IPS-20b (cell line): ENCODE data around the gene SNX24.

ENCODE experiments used
- H3K27ac ChIP-seq: one replicate; pipeline ENCODE4 v1.5.1; 2013; ENCODE audit warnings: low read length
- H3K27me3 ChIP-seq: 2 replicates; pipeline ENCODE4 v1.6.1; 2013; ENCODE audit warnings: mild to moderate bottlenecking, low read length, inconsistent platforms; ENCODE audit not compliant: insufficient read depth
- H3K36me3 ChIP-seq: 2 replicates; pipeline ENCODE4 v1.6.1; 2013; ENCODE audit warnings: low read depth, mild to moderate bottlenecking, inconsistent platforms, low read length, moderate library complexity; ENCODE audit not compliant: insufficient read depth
- H3K4me1 ChIP-seq: 2 replicates; pipeline ENCODE4 v1.6.1; 2013; ENCODE audit warnings: mild to moderate bottlenecking, control low read depth, inconsistent platforms, low read length, moderate library complexity; ENCODE audit not compliant: insufficient read depth
- H3K4me3 ChIP-seq: 2 replicates; pipeline ENCODE4 v1.5.1; 2013; ENCODE audit warnings: mild to moderate bottlenecking, low read length, inconsistent platforms
- H3K9ac ChIP-seq: 2 replicates; pipeline ENCODE4 v1.6.1; 2013; ENCODE audit warnings: low read depth, mild to moderate bottlenecking, inconsistent platforms, low read length, moderate library complexity
- H3K9me3 ChIP-seq: 2 replicates; pipeline ENCODE4 v1.6.1; 2013; ENCODE audit warnings: mild to moderate bottlenecking, low read depth, low read length, inconsistent platforms; ENCODE audit not compliant: insufficient read depth

Gene SNX24

GRCh38 chr5:122924719-122925395, 79.4 kb downstream of the SNX24 start:
- H3K9ac ChIP-seq = no peak overlapping the region
- no peak overlapping the region for H3K4me3 ChIP-seq
- no peak overlapping the region for H3K27ac ChIP-seq
- H3K9me3 ChIP-seq = no peaks in the 10 kb centered on the region
- H3K27me3 ChIP-seq = no peaks in the 10 kb centered on the region
- H3K36me3 ChIP-seq = no peaks in the 10 kb centered on the region
- peaks cover 25% of the 10 kb centered on the region for H3K4me1 ChIP-seq

- Histone ChIP-seq H3K36me3 (no peaks in the 10 kb centered on the region), H3K4me1 (peaks cover 20% of the 10 kb centered on the region; the same call in 1 of the 2 replicates), H3K4me3 (no peak overlapping the region), H3K9ac (no peak overlapping the region), H3K27ac (no peak overlapping the region), H3K27me3 (no peaks in the 10 kb centered on the region), H3K9me3 (no peaks in the 10 kb centered on the region)
Measured at GRCh38 chr5:122929001-122929400, 83.6 kb downstream of the SNX24 start.

GRCh38 chr5:122929980-122930379, 84.6 kb downstream of the SNX24 start:
- Histone ChIP-seq H3K36me3 (no peaks in the 10 kb centered on the region), H3K27ac (no peak overlapping the region), H3K4me3 (no peak overlapping the region), H3K27me3 (no peaks in the 10 kb centered on the region), H3K4me1 (peaks cover 17% of the 10 kb centered on the region; the same call in 1 of the 2 replicates), H3K9me3 (no peaks in the 10 kb centered on the region), H3K9ac (no peak overlapping the region)

- H3K27me3 ChIP-seq = no peaks in the 10 kb centered on the region
- H3K36me3 ChIP-seq = no peaks in the 10 kb centered on the region
- no peak overlapping the region for H3K4me3 ChIP-seq
- no peaks in the 10 kb centered on the region for H3K9me3 ChIP-seq
- no peak overlapping the region for H3K27ac ChIP-seq
- no peak overlapping the region for H3K9ac ChIP-seq
- peaks cover 18% of the 10 kb centered on the region for H3K4me1 ChIP-seq
Measured at GRCh38 chr5:122933956-122934355, 88.5 kb downstream of the SNX24 start.

- Histone ChIP-seq H3K4me1 (peaks cover 14% of the 10 kb centered on the region), H3K4me3 (no peak overlapping the region), H3K9me3 (no peaks in the 10 kb centered on the region), H3K27ac (no peak overlapping the region), H3K27me3 (no peaks in the 10 kb centered on the region), H3K9ac (no peak overlapping the region), H3K36me3 (no peaks in the 10 kb centered on the region)
Measured at GRCh38 chr5:122936088-122936487, 90.7 kb downstream of the SNX24 start.

DNA sequence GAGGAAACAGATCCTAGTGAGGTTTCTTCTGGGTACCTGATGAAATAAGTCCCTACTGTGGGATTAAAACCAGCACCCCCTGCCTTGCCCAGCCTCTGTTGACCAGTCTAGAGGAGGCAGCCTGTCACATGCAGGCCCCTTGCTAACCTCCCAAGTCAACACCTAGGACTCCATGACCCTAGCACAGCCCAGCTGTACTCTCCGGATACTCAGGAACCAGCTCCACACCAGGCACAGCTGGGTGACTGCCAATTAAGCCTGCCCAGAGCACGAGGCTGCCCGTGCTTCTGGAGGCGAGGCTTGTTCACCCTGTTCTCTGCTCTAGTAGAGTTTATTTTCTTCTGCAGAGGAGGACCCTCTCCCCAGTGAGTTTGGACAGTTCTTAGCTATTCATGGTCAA, 92.5 kb downstream of the SNX24 start:
- Histone ChIP-seq H3K9ac (no peak overlapping the region; the same call in 1 of the 2 replicates), H3K36me3 (no peaks in the 10 kb centered on the region), H3K9me3 (no peaks in the 10 kb centered on the region), H3K27ac (no peak overlapping the region), H3K4me1 (peaks cover 14% of the 10 kb centered on the region), H3K4me3 (no peak overlapping the region), H3K27me3 (no peaks in the 10 kb centered on the region)

GRCh38 chr5:122940890-122941289, 95.5 kb downstream of the SNX24 start:
- H3K27me3 ChIP-seq = no peaks in the 10 kb centered on the region
- peaks cover 8% of the 10 kb centered on the region for H3K4me1 ChIP-seq
- H3K27ac ChIP-seq = no peak overlapping the region
- no peaks in the 10 kb centered on the region for H3K9me3 ChIP-seq
- no peak overlapping the region for H3K4me3 ChIP-seq
- no peaks in the 10 kb centered on the region for H3K36me3 ChIP-seq
- no peak overlapping the region for H3K9ac ChIP-seq

GRCh38 chr5:122941737-122942136, 96.3 kb downstream of the SNX24 start:
- Histone ChIP-seq H3K27me3 (no peaks in the 10 kb centered on the region), H3K4me1 (peaks cover 6% of the 10 kb centered on the region), H3K27ac (no peak overlapping the region), H3K9me3 (no peaks in the 10 kb centered on the region), H3K36me3 (no peaks in the 10 kb centered on the region), H3K9ac (no peak overlapping the region), H3K4me3 (no peak overlapping the region)

DNA sequence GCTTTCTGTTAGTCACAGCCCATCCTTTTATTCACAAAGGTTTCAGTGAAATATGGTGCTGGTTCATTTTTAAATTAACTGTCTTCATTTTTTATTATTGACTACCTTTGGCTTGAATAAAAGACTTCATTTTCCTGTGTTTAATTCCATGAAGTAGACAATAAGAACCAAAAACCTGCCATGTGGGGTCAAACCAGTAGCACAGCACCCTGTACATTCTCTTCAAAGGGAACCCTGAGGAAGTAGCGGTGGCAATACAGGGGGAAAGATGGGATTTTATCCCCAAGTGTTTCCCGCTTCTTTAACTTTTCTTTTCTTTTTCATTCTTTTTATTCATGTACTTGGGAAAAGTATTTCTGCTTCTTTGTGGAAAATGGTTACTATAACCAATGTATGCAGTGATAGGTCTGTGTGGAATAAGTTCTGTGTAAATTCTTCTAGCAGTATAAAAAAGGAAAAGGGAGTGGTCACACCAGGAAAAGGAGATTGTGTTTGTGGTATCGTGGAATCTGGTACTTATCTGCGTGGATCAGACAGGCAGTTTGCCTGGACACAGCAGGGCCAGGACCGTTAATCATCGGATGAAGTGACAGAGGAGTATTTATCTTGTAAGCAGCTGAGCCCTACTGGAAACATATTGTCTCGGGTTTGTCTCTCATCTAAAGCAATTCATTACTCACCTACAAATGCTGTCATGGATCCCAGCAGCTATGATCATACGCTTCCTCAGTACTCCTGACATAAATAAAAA, 96.9 kb downstream of the SNX24 start:
- Histone ChIP-seq H3K4me3 (no peak overlapping the region), H3K4me1 (peaks cover 6% of the 10 kb centered on the region), H3K9me3 (no peaks in the 10 kb centered on the region), H3K36me3 (no peaks in the 10 kb centered on the region), H3K27me3 (no peaks in the 10 kb centered on the region), H3K9ac (no peak overlapping the region), H3K27ac (no peak overlapping the region)

DNA sequence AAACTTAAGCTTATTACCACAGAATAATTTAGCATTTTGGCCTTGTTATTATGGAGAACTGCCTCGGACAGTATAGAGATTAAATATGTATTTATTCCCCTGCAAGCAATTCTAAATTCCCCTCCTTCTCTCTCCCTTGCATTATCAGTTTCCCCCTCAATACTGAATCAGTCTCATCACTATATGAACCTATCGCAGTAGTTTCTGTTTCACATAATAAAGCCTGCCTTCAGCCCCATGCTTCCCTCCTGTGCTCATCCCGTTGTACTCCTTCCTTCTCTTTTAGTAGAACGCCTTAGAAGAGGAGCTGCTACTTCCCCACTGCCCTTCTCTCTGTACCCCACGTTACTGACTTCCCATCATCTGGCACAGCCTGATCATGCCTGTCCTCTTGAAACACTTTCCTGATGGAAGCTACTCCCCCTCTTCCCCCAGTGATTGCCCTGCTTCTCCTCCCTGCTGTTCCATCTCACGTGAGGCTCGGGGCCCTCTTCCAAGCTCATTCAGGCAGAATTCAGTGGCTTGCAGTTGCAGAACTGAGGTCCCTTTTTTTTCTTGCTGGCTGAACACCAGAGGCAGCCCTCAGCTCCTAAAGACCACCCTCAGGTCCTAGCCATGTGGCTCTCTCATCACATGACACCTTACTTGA, 97.8 kb downstream of the SNX24 start:
- Histone ChIP-seq H3K4me3 (no peak overlapping the region), H3K9ac (no peak overlapping the region), H3K27me3 (no peaks in the 10 kb centered on the region), H3K9me3 (no peaks in the 10 kb centered on the region), H3K4me1 (no peaks in the 10 kb centered on the region), H3K27ac (no peak overlapping the region), H3K36me3 (no peaks in the 10 kb centered on the region)

GRCh38 chr5:122944051-122944450, 98.6 kb downstream of the SNX24 start:
- Histone ChIP-seq H3K9me3 (no peaks in the 10 kb centered on the region), H3K9ac (no peak overlapping the region), H3K27me3 (no peaks in the 10 kb centered on the region), H3K36me3 (no peaks in the 10 kb centered on the region), H3K4me1 (no peaks in the 10 kb centered on the region), H3K4me3 (no peak overlapping the region), H3K27ac (no peak overlapping the region)

DNA sequence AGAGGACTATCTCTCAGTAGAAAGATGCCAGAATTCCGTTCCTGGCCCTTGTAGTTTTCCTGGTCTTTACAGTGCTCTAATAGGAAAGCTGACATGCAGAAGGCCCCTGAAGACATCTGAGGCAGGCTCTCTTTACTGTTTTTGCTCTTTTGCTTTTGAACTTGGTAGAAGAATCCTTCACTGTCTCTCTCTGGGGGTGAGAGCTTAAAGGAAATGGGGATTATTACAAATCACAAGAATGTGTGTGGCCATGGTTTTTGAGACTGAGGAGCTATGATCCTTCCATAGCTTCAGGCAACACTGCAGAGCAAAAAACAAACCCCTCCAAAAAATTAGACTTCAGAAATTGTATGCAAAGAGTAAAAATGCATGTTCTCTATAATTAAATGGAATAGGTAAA, 102.0 kb downstream of the SNX24 start:
- no peak overlapping the region for H3K27ac ChIP-seq
- H3K9ac ChIP-seq = no peak overlapping the region
- H3K36me3 ChIP-seq = no peaks in the 10 kb centered on the region
- H3K9me3 ChIP-seq = no peaks in the 10 kb centered on the region
- no peaks in the 10 kb centered on the region for H3K4me1 ChIP-seq
- no peak overlapping the region for H3K4me3 ChIP-seq
- H3K27me3 ChIP-seq = no peaks in the 10 kb centered on the region
